Neuron (in vitro differentiated cells): Measurements from ENCODE around the gene MACC1.
"Not testable (repeated sequence)": the region's sequence is repeated elsewhere in the genome, so short reads cannot be mapped to it uniquely, and the experiment has no call there.

Experiments used
- H2AFZ ChIP-seq: one replicate; pipeline ENCODE4 v1.6.1; 2013; ENCODE audit warnings: low read depth, mild to moderate bottlenecking, inconsistent platforms, low read length, moderate library complexity
- H3K27me3 ChIP-seq: one replicate; pipeline ENCODE4 v1.6.1; 2013; ENCODE audit warnings: low read length; ENCODE audit not compliant: insufficient read depth
- H3K36me3 ChIP-seq: one replicate; pipeline ENCODE4 v1.6.1; 2013; ENCODE audit warnings: low read length; ENCODE audit not compliant: insufficient read depth
- H3K4me1 ChIP-seq: one replicate; pipeline ENCODE4 v1.6.1; 2013; ENCODE audit warnings: low read length; ENCODE audit not compliant: insufficient read depth
- H3K4me3 ChIP-seq: 2 replicates; pipeline ENCODE4 v1.5.1; 2013; ENCODE audit warnings: mild to moderate bottlenecking, low read length, moderate library complexity
- H3K9me3 ChIP-seq: one replicate; pipeline ENCODE4 v1.6.1; 2013; ENCODE audit warnings: low read length

The MACC1 gene

DNA sequence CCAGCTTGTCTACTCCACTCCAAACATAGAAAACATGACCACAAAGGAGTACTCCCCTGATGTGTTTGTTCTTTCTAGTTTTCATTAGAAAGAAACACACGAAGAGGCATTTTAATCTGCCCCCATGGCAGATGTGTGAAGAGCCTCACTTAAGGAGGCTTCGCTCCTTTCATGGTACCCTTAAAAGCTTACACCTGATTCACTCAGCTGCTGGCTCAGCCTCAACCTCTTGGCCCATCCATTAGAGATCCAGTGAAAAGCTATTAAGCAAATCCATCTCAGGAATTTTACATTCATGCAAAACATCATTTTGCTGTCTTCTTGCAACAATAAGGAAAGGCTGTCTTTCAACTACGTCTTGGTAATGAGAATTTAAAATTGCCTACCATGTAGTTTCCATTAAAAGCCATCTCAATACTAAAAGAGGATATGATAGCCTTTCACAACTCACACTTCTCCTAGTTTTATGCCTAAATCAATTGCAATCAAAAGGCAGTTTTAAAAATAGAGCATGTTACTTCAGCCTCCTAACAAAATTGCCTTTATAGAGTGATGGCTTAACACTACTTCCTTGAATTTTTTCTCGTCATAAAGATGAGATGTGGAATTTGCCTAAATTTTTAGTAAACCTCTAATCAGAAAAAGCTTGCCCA is 22.7 kb downstream of the MACC1 start:
- Histone ChIP-seq H3K4me1 (peaks cover 18% of the 10 kb centered on the region), H3K9me3 (no peaks in the 10 kb centered on the region), H3K36me3 (no peaks in the 10 kb centered on the region), H3K27me3 (no peaks in the 10 kb centered on the region), H3K4me3 (no peak overlapping the region), H2AFZ (no peak overlapping the region)

DNA sequence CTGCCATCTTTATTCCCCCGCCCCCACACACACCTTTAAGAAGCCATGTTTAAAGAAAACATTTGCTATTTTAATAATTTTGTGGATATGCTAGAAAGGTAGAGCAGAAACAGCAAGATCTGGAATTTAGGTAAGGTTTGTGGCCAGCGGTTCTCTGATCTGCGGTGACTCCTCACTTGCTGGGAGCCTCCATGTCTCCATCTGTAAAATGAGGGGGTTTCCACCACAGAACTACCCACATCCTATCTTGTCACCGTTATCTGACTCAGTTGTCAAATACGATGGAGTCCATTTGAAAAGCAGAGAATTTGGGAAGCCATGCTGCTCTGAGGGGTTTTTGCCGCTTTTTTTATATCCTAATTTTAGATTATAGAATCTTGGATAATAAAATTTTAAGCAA is 23.3 kb downstream of the MACC1 start:
- no peaks in the 10 kb centered on the region for H3K9me3 ChIP-seq

DNA sequence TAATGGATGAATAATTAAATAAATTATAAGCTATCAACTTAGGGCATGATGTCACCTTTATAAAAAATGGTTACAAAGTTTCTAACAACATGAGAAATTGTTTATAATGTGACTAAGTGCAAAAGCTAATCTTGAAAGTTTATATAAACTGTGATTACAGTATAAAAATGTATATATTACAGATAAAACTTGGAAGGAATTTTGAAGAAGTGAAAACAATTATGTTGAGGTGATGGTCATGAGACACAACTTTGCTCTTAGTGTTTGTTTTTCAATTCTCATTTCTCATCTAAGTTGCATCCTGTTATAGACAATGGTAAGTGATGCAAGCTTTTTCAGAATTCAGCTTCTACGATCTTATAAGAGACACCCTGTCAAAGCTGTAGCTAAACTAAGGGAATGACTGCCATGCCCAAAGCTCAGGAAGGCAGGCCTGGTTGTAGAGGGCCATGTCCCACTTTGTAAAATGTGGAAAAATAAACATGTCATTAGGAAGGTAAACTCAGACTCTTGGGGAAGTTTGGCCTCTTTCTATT is 23.9 kb downstream of the MACC1 start:
- no peaks in the 10 kb centered on the region for H3K9me3 ChIP-seq
- no peaks in the 10 kb centered on the region for H3K27me3 ChIP-seq
- no peak overlapping the region for H2AFZ ChIP-seq
- H3K4me3 ChIP-seq = no peak overlapping the region
- H3K4me1 ChIP-seq = peaks cover 14% of the 10 kb centered on the region
- H3K36me3 ChIP-seq = no peaks in the 10 kb centered on the region

More for the DNA sequence above, 23.3 kb downstream of the MACC1 start:
- Histone ChIP-seq H2AFZ (no peak overlapping the region), H3K4me3 (no peak overlapping the region), H3K27me3 (no peaks in the 10 kb centered on the region), H3K36me3 (no peaks in the 10 kb centered on the region), H3K4me1 (peaks cover 14% of the 10 kb centered on the region)

DNA sequence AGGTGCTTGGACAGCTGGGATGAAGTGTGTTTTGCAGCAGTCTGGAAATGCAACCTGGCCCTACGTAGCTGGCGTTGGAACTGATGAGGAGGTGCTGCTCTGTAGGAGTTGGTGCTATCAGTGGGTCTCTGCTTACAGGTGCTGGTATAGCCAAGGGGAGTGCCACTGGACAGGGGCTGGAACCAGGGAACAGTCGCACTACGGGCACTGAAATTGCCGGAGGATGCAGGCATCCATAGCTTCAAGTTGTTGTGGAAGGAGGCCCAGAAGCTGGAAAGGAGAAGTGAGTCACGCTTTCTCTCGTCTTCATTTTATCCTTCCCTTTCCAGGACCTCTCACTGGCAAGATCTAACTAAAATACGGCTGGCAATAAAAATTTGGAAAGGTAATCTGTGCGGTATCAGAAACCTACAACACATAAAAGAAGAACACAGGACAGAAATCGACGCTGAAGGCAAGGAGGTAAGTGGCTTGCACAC is 25.8 kb downstream of the MACC1 start:
- Histone ChIP-seq H3K4me3 (no peak overlapping the region), H3K4me1 (peaks cover 17% of the 10 kb centered on the region), H3K27me3 (no peaks in the 10 kb centered on the region), H2AFZ (no peak overlapping the region), H3K36me3 (no peaks in the 10 kb centered on the region), H3K9me3 (no peaks in the 10 kb centered on the region)

DNA sequence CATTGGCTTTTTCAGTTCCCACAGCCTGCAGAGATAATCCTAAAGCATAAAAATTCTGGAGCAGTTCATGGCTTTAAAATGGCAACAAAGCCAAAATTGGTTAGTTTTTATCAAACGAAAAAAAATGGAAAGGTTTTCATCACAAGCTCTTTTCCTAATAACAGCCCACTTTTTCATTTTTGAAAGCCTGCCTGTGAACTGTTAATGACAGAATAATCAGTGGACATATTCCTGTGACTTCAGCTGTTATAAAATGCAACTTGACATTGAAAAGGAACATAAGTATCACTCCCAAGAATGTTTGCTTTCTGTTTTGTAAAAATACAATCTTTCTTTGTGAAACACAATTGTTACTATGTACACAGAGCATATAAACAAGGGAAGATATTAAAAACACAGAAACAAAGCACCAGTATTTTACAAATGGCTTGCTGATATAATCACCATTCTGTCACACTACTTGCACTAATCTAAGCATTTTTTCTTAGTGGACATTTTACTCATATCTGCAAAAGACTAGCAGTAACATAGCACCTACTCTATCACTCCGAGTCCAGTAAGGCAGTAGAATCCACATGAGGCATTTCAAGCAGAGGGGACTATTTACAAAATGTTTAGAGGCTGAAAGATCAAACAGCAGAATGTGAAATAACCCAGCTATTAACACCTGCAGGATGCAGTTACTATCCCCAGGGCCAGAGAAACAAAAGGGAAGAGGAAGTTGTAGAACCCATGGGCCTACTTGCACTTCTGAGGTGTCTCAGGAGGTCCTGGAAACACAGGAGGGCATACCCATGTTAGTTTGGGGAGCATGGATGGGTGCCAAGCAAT is 26.4 kb downstream of the MACC1 start:
- Histone ChIP-seq H3K4me1 (peaks cover 17% of the 10 kb centered on the region), H2AFZ (no peak overlapping the region), H3K4me3 (no peak overlapping the region), H3K36me3 (no peaks in the 10 kb centered on the region), H3K27me3 (no peaks in the 10 kb centered on the region), H3K9me3 (no peaks in the 10 kb centered on the region)

DNA sequence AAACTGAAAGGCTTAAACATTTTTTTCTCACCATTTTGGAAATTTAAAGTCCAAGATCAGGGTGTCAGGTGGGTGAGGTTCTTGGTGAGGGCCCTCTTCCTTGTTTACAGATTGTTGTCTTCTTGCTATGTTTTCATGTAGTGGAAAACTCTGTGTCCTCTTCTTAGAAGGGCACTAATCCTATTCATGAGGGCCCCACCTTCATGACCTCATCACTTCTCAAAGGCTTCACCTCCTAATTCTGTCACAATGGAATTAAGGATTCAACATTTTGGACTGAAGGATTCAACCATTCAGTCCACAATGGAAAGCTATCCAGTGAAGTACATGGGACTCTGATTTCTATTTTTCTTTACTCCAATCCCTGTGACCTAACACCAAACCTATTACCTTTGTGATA is 27.3 kb downstream of the MACC1 start:
- no peak overlapping the region for H3K4me3 ChIP-seq
- H3K27me3 ChIP-seq = no peaks in the 10 kb centered on the region

DNA sequence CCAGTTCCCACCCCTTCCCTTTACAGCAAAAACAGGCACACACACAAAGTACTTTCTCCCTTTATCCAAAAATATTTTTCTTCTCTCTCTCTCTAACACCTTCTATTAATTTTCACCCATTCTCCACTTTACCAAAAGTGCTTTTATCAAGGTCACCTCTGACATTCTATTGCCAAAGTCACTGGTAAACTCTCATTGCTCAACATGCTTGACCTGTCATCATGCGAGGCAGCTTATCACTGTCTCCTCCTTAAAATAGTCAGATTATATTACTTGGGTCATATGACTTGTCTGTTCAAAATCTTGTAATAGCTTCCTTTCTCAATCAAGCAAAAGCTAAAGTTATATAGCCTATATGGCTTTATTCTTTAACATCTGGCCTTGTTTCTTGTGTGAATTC is 28.6 kb downstream of the MACC1 start:
- Histone ChIP-seq H3K4me1 (peaks cover 3% of the 10 kb centered on the region), H3K36me3 (no peaks in the 10 kb centered on the region), H3K27me3 (no peaks in the 10 kb centered on the region), H3K4me3 (no peak overlapping the region), H2AFZ (no peak overlapping the region), H3K9me3 (no peaks in the 10 kb centered on the region)

More for the DNA sequence above, 27.3 kb downstream of the MACC1 start:
- Histone ChIP-seq H3K9me3 (no peaks in the 10 kb centered on the region), H3K36me3 (no peaks in the 10 kb centered on the region), H2AFZ (no peak overlapping the region), H3K4me1 (peaks cover 8% of the 10 kb centered on the region)

DNA sequence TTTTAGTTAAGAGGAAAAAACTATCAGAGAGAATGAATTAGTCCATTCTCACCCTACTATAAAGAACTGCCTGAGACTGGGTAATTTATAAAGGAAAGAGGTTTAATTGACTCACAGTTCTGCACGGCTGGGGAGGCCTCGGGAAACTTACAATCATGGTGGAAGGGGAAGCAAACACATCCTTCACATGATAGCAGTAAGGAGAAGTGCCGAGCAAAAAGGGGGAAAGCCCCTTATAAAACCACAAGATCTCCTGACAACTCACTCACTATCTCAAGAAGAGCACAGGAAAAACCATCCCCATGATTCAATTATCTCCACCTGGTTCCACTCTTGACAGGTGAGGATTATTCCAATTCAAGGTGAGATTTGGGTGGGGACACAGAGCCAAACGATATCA is 29.3 kb downstream of the MACC1 start:
- not testable (repeated sequence) for H3K4me1 ChIP-seq, H2AFZ ChIP-seq, H3K4me3 ChIP-seq, H3K36me3 ChIP-seq, H3K9me3 ChIP-seq, H3K27me3 ChIP-seq

DNA sequence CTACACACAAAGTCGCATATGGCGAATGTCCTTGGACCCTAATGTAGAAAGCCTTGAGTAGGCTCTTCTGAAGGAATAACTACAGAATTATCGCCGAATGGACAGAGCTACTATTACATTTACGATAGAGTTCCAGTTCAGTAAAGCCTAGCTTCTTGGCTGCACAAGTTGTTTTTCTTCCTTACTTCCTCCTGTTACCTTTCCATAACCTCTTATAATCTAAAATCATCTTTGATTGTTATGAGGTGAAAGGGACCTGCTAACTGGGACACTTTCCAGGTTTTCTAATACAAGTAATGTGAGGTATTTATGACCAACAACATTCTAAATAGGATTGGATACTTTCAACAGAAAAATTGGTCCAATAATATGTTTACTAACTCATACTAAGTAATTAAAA is 31.2 kb downstream of the MACC1 start:
- H3K4me3 ChIP-seq = no peak overlapping the region
- no peak overlapping the region for H2AFZ ChIP-seq
- no peaks in the 10 kb centered on the region for H3K36me3 ChIP-seq
- no peaks in the 10 kb centered on the region for H3K27me3 ChIP-seq
- H3K9me3 ChIP-seq = no peaks in the 10 kb centered on the region
- H3K4me1 ChIP-seq = peaks cover 3% of the 10 kb centered on the region

DNA sequence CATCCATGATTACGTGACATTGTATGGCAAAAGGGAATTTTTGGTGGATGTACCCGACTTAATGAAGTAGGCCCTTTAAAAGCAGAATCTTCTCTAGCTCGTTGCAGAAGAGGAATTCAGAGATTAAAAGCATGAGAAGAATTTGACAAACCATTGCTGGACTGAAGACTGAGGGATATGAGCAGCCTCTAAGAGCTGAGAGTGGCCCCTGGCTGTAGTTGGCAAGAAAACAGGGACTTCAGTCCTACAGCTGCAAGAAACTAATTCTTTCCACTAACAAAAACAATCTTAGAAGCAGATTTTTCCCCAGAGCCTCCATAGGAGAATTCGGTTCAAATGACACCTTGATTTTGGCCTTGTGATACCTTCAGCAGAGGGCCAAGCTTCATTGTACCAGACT is 34.1 kb downstream of the MACC1 start:
- H3K4me3 ChIP-seq = no peak overlapping the region

DNA sequence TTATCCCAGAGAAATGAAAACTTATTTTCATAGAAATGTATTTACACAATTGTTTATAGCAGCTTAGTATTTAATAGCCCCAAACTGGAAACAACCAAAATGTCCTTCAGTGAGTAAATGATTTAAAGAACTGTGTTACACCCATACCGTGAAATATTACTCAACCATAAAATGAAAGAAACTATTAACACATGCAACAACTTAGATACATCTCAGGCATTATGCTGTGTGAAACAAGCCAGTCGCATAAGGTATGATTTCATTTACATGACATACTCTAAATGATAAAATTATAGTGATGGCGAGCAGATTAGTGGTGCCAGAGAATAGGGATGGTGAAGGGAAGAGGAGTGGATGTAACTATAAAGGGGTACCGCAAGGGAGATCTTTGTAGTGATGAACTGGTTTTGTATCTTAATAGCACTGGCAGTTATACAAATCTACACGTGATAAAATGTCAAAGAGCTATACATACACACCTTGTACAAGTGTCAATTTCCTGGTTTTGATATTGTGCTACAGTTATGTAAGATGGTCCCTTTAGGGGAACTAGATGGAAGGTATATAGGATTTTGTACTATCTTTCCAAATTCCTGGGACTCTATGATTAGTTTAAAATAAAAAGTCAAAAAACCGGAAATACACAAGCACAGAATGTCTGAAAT is 40.5 kb downstream of the MACC1 start:
- H3K36me3 ChIP-seq = no peaks in the 10 kb centered on the region
- H2AFZ ChIP-seq = no peak overlapping the region
- H3K4me1 ChIP-seq = no peaks in the 10 kb centered on the region
- no peaks in the 10 kb centered on the region for H3K9me3 ChIP-seq
- H3K27me3 ChIP-seq = no peaks in the 10 kb centered on the region
- no peak overlapping the region for H3K4me3 ChIP-seq

More for the DNA sequence above, 34.1 kb downstream of the MACC1 start:
- H2AFZ ChIP-seq = no peak overlapping the region
- peaks cover 3% of the 10 kb centered on the region for H3K4me1 ChIP-seq
- no peaks in the 10 kb centered on the region for H3K9me3 ChIP-seq
- no peaks in the 10 kb centered on the region for H3K27me3 ChIP-seq
- no peaks in the 10 kb centered on the region for H3K36me3 ChIP-seq

DNA sequence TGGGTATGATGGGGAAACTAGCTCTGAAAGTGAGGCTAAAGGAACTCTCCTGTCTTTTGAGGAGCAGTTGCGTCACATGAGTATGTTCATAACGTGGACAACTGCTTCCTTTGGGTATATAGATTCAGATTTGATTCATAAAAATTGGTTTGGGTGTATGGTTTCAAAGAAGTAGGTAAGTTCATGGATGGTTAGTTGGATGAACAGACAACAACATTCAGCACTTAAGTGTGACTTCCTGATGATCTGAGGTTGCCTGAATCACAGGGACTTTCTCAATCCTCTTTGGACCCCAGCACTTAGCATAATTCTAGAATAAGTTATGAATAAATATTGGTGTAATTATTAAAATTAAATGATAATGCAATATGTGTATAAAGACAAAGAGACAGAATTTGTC is 43.4 kb downstream of the MACC1 start:
- no peak overlapping the region for H3K4me3 ChIP-seq
- no peaks in the 10 kb centered on the region for H3K27me3 ChIP-seq
- no peak overlapping the region for H2AFZ ChIP-seq
- no peaks in the 10 kb centered on the region for H3K36me3 ChIP-seq
- H3K9me3 ChIP-seq = no peaks in the 10 kb centered on the region
- H3K4me1 ChIP-seq = no peaks in the 10 kb centered on the region

DNA sequence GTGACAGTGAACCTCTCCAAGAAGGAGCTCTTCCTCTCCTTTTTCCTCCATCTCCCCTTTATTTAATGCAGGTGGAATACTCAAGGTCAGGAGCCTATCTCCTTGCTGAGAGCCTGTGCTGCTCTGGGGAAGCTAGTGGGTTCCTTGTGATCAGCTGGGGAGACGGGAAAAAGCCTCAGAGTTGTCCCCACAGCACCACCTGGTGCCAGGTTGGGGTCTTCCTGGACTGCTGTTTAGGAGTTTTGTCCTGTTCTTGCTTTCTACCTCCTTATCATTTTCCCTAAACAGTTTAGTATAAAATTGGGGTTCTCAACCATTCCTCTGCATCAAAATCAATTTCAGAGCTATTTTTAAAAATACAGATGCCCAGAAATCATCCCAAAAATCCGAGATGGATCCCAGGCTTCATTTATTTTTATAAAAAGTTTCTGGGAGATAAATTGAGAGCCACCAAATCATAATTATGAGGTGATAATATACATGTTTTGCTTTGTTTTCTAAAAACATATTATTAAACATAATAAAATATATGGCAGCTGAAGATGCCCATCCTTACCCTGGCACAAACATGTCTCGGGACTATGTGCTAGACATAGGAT is 44.3 kb downstream of the MACC1 start:
- H2AFZ ChIP-seq = no peak overlapping the region
- no peaks in the 10 kb centered on the region for H3K27me3 ChIP-seq
- no peaks in the 10 kb centered on the region for H3K9me3 ChIP-seq
- H3K4me1 ChIP-seq = no peaks in the 10 kb centered on the region
- H3K36me3 ChIP-seq = no peaks in the 10 kb centered on the region
- no peak overlapping the region for H3K4me3 ChIP-seq
